Vagina (tissue), 2 donors: ENCODE results near the gene SPAG7. TPM values are rescaled to one million over a fixed set of nuclear protein-coding genes. Genes with fewer than 3 reads are reported as not detected.
A peak's percentile ranks its signal among the peaks of the same experiment; 100 is the strongest.

Experiments
- DNase-seq, 2 donors: peaks; one replicate each; pipeline ENCODE4 v3.0.0-alpha.2; 2017; ENCODE audit errors: extremely low spot score in 2 of 2
- H3K27ac ChIP-seq: fragments of 200-600 bp; sonication (generic); one replicate; pipeline ENCODE4 v1.5.1; 2019
- H3K27me3 ChIP-seq: fragments of 200-600 bp; sonication (generic); one replicate; pipeline ENCODE4 v1.5.1; 2019
- H3K36me3 ChIP-seq, 2 donors: fragments of 200-600 bp; sonication (generic); one replicate each; pipeline ENCODE4 v1.5.1; 2017 to 2019
- H3K4me1 ChIP-seq: fragments of 200-600 bp; sonication (generic); one replicate; pipeline ENCODE4 v1.5.1; 2019
- H3K4me3 ChIP-seq, 2 donors: fragments of 200-600 bp; sonication (generic); 1 replicate in 1 of 2; 2 replicates in 1 of 2; pipeline ENCODE4 v1.5.1; 2016 to 2019
- H3K9me3 ChIP-seq: fragments of 200-600 bp; sonication (generic); one replicate; pipeline ENCODE4 v1.5.1; 2019
- CTCF ChIP-seq, 3 experiments: fragments of 450-650 bp in 2 of 3; fragments of 200-600 bp in 1 of 3; sonication (generic) in 1 of 3; IDR thresholded peaks; one replicate each; pipeline ENCODE4 v1.5.1; 2017 to 2019; ENCODE audit warnings: antibody characterized with exemption in 3 of 3, mild to moderate bottlenecking in 2 of 3, moderate library complexity in 2 of 3
- POLR2A ChIP-seq, 2 donors: fragments of 450-650 bp; IDR thresholded peaks; one replicate each; pipeline ENCODE4 v1.6.1; 2017; ENCODE audit warnings: antibody characterized with exemption in 2 of 2, mild to moderate bottlenecking in 2 of 2, moderate library complexity in 2 of 2
- POLR2AphosphoS5 ChIP-seq, 2 donors: sonication (generic); formaldehyde crosslinking; IDR thresholded peaks; one replicate each; pipeline ENCODE4 v1.9.0; 2017; ENCODE audit warnings: antibody characterized with exemption in 2 of 2, mild to moderate bottlenecking in 2 of 2, low read depth in 1 of 2; ENCODE audit not compliant: insufficient read depth in 1 of 2
- intact Hi-C: fragments of 100-400 bp; cut with DNase I; formaldehyde crosslinking; loops from one replicate; pipeline ENCODE4 v1.15.1; 2023
- total RNA-seq: library from RNA; depleted of rRNA; stranded (reverse); fragments of >200 nt; gene quantifications from one replicate; pipeline ENCODE4 v1.2.3, GENCODE V29; 2016

SPAG7 gene
- total RNA-seq, 1 donor from 2014 or later, result 34.6 TPM

GRCh38 chr17:4998027-4998731, 30.6 kb upstream of the SPAG7 start:
- Histone ChIP-seq H3K4me3 (peak overlapping the region; percentile 85 to 95), H3K27me3 (no peaks in the 10 kb centered on the region), H3K9me3 (no peaks in the 10 kb centered on the region), H3K27ac (peak overlapping the region; percentile 89), H3K4me1 (peaks cover 33% of the 10 kb centered on the region), H3K36me3 (peaks cover 0 to 21% of the 10 kb centered on the region in 2 donors)
- DNase-seq, result no peak
- TF ChIP-seq POLR2A (IDR thresholded peaks at IDR 0.05) (no peak), POLR2AphosphoS5 (IDR thresholded peaks at IDR 0.05; ENCODE audit: insufficient read depth in 1 of 2, low read depth in 1 of 2) (no peak), CTCF (IDR thresholded peaks at IDR 0.05) (no peak)
- intact Hi-C loops, result loop anchor here (5.0 kb wide), 1 partner anchor 51 kb away; the partner anchor contains the start of gene PFN1

GRCh38 chr17:4997302-4998026, 29.8 kb upstream of the SPAG7 start, which contains the start of the genes INCA1 and KIF1C:
Gene INCA1 (minus strand): TSS chr17:4997522. CDS start chr17:4994437, 3,085 bp downstream.
Gene KIF1C (plus strand): TSS chr17:4997950. CDS start chr17:5000247, 2,297 bp downstream.
- no peaks in the 10 kb centered on the region for H3K9me3 ChIP-seq
- peak in 1 of 2 donors; percentile 66 for TF ChIP-seq POLR2A (IDR thresholded peaks at IDR 0.05)
- TF ChIP-seq POLR2AphosphoS5 (IDR thresholded peaks at IDR 0.05; ENCODE audit: insufficient read depth in 1 of 2, low read depth in 1 of 2), result peak; percentile 35 to 85
- TF ChIP-seq CTCF (IDR thresholded peaks at IDR 0.05), result peak in 1 of 3 experiments; percentile 27
- intact Hi-C loops, result loop anchor here (5.0 kb wide), 1 partner anchor 50 kb away; the partner anchor contains the start of gene PFN1

GRCh38 chr17:4994081-4994595, 26.5 kb upstream of the SPAG7 start:
- Histone ChIP-seq H3K4me1 (peaks cover 20% of the 10 kb centered on the region), H3K9me3 (no peaks in the 10 kb centered on the region), H3K27me3 (no peaks in the 10 kb centered on the region), H3K27ac (no peak overlapping the region), H3K4me3 (no peak overlapping the region), H3K36me3 (no peaks in the 10 kb centered on the region)
- intact Hi-C loops, result no loop called here
- DNase-seq, result no peak
- no peak for TF ChIP-seq CTCF (IDR thresholded peaks at IDR 0.05)
- no peak for TF ChIP-seq POLR2AphosphoS5 (IDR thresholded peaks at IDR 0.05; ENCODE audit: insufficient read depth in 1 of 2, low read depth in 1 of 2)
- no peak for TF ChIP-seq POLR2A (IDR thresholded peaks at IDR 0.05)

More at GRCh38 chr17:4997302-4998026, 29.8 kb upstream of the SPAG7 start, which contains the start of the genes INCA1 and KIF1C:
- Histone ChIP-seq H3K36me3 (peaks cover 0 to 13% of the 10 kb centered on the region in 2 donors), H3K27me3 (no peaks in the 10 kb centered on the region), H3K27ac (peak within 1 kb of the TSS; percentile 89), H3K4me1 (peaks cover 33% of the 10 kb centered on the region), H3K4me3 (peak within 1 kb of the TSS; percentile 85 to 95)
- DNase-seq, result no peak

GRCh38 chr17:4987767-4988567, 20.4 kb upstream of the SPAG7 start:
- no peaks in the 10 kb centered on the region for H3K27me3 ChIP-seq
- H3K4me3 ChIP-seq, result peak overlapping the region; percentile 66 to 95
- no peaks in the 10 kb centered on the region for H3K9me3 ChIP-seq
- no peaks in the 10 kb centered on the region for H3K36me3 ChIP-seq
- DNase-seq, result peak in 1 of 2 donors; percentile 87
- H3K4me1 ChIP-seq, result peaks cover 32% of the 10 kb centered on the region
- no peak for TF ChIP-seq POLR2A (IDR thresholded peaks at IDR 0.05)
- TF ChIP-seq POLR2AphosphoS5 (IDR thresholded peaks at IDR 0.05; ENCODE audit: insufficient read depth in 1 of 2, low read depth in 1 of 2), result peak in 1 of 2 donors; percentile 75
- no peak for TF ChIP-seq CTCF (IDR thresholded peaks at IDR 0.05)
- intact Hi-C loops, result loop anchor here (10.0 kb wide), 1 partner anchor 47 kb away; the partner anchor contains the start of gene SLC52A1
- H3K27ac ChIP-seq, result peak overlapping the region; percentile 89
